ENCODE results near the gene PSMB9. TPM values are rescaled to one million over a fixed set of nuclear protein-coding genes. Genes with fewer than 3 reads are reported as not detected.

The PSMB9 gene
- total RNA-seq, 2 experiments from 2014 or later: 353 to 356 TPM

DNA sequence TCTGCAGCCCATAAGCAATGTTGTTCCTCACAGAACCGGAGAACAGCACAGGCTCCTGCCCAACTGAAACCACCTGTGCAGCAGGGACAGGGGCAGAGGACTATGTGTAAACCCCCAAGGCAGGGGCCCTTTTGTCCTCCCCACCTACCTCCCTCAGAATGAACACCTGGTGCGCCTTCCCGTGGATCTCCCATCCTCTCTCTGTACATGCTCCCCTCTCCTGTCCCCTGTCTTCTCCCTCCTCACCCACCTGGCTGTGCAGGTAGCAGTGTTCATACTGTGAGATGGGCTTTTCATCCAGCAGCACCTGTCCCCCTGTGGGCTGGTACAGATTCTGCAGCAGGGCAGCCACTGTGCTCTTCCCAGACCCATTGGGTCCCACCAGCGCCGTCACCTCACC is 24.0 kb upstream of the PSMB9 start:
- Mint-ChIP-seq H3K27ac (peak overlapping the region; percentile 62), H3K9me3 (no peaks in the 10 kb centered on the region), H3K27me3 (no peaks in the 10 kb centered on the region), H3K4me3 (no peak overlapping the region), H3K36me3 (peaks cover 48% of the 10 kb centered on the region), H3K4me1 (peaks cover 49% of the 10 kb centered on the region)
- POLR2A ChIA-PET: no interaction called here
- ATAC-seq (ENCODE audit: low read depth): no peak
- DNase-seq: no peak

DNA sequence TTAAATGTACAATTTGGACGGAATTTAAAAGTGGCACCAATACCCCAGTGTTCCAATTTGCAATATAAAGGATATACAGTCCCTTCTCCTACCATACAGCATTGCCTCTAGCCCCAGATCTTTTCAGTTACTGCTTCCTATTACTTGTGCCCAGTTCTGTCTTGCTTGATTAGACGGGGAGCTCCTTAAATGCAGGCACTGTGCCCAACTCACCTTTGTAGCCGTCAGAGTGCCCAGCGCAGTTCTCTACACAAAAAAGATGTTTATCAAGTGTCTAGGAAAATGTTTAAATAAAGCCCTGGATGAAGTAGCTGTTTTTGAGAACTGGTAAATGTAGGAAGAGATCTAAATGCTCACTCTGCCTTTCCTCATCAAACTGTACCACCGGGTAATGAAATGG is 23.1 kb upstream of the PSMB9 start:
- H3K4me1 Mint-ChIP-seq: peaks cover 57% of the 10 kb centered on the region
- peaks cover 56% of the 10 kb centered on the region for H3K36me3 Mint-ChIP-seq
- H3K4me3 Mint-ChIP-seq: no peak overlapping the region
- peak overlapping the region; percentile 4 for H3K27ac Mint-ChIP-seq
- DNase-seq (no peak), ATAC-seq (ENCODE audit: low read depth) (no peak)
- no peaks in the 10 kb centered on the region for H3K9me3 Mint-ChIP-seq
- no peaks in the 10 kb centered on the region for H3K27me3 Mint-ChIP-seq
- POLR2A ChIA-PET: interaction anchor here (1.0 kb wide), 1 partner anchor 141 kb away, joined by 3 read pairs; no protein-coding TSS in a partner anchor

DNA sequence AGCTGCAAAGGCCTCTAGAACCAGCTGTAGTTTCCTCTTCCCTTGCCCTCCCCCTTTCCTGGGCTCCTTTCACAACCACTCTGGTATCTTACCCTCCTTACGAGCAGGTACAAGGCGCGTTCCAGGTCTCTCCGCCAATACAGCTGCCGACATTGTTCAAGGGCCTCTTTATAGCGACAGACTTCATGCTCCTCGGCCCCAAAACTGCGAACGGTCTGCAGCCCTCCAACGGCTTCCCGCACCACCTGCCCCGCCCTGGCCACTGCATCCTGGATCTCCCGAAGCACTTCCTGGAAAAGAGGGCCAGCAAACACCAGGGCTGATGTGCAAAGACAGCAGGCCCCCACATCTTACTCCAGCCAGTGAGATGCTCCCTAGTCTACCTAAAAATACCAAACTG is 21.5 kb upstream of the PSMB9 start:
- Mint-ChIP-seq H3K4me1 (peaks cover 65% of the 10 kb centered on the region), H3K9me3 (no peaks in the 10 kb centered on the region), H3K36me3 (peaks cover 65% of the 10 kb centered on the region), H3K27ac (peak overlapping the region; percentile 4), H3K4me3 (no peak overlapping the region), H3K27me3 (no peaks in the 10 kb centered on the region)
- DNase-seq: no peak
- POLR2A ChIA-PET: interaction anchor here (1.0 to 1.2 kb wide), 2 partner anchors 11 to 13 kb away, joined by 3 to 5 read pairs; no protein-coding TSS in a partner anchor
- ATAC-seq (ENCODE audit: low read depth): no peak

DNA sequence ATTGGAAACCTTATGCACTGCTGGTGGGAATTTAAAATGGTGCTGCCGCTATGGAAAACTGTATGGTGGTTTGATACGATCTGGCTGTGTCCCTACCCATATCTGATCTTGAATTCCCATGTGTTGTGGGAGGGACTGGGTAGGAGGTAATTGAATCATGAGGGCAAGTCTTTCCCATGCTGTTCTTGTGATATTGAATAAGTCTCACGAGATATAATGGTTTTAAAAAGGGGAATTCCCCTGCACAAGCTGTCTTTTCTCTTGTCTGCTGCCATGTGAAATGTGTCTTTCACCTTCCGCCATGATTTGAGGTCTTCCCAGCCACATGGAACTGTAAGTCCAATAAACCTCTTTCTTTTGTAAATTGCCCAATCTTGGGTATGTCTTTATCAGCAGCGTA is 20.3 kb upstream of the PSMB9 start:
- H3K27ac Mint-ChIP-seq: peak overlapping the region; percentile 39
- DNase-seq: no peak
- peak overlapping the region; percentile 29 for H3K4me3 Mint-ChIP-seq
- POLR2A ChIA-PET: interaction anchor here (1.0 kb wide), 1 partner anchor 12 kb away, joined by 3 read pairs; no protein-coding TSS in a partner anchor
- no peaks in the 10 kb centered on the region for H3K27me3 Mint-ChIP-seq
- H3K9me3 Mint-ChIP-seq: no peaks in the 10 kb centered on the region
- peaks cover 58% of the 10 kb centered on the region for H3K4me1 Mint-ChIP-seq
- ATAC-seq (ENCODE audit: low read depth): no peak
- peaks cover 66% of the 10 kb centered on the region for H3K36me3 Mint-ChIP-seq

DNA sequence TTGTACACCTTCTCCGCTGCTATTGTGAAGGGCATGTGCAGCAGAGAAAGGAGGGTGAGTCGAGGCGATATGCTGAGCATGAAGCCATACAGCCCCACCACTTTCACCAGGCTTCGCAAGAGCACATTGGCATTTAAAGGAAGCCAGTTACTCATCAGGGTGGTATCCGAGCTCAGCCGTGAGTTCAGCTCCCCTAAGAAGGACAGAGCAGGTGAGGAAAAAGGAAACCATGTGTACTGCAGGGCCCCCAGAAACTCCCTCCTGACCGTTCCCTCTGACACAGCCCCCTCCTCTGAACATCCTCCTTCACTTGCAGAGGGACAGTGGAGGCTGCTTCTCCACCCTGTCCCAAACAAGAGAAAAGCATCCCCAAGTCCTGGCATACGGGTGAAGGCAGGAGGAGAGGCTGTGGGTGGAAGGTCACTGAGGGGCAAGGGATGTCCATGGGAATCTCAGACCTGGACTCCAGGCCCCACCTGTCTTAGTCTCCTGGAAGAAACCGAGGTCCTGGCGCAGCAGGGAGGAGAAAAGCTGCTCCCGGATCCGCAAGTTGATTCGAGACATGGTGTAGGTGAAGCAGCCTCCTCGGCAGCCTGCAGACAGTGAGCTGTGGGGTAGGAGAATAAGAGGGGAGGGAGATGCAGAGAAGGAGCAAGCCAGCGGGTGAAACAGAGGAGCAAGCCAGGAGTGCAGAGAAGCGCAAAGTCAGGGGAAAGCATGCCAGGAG is 18.7 kb upstream of the PSMB9 start:
- POLR2A ChIA-PET: no interaction called here
- ATAC-seq (ENCODE audit: low read depth) (no peak), DNase-seq (no peak)
- Mint-ChIP-seq H3K27ac (peak overlapping the region; percentile 65), H3K36me3 (peaks cover 62% of the 10 kb centered on the region), H3K27me3 (no peaks in the 10 kb centered on the region), H3K4me3 (peak overlapping the region; percentile 72), H3K9me3 (no peaks in the 10 kb centered on the region), H3K4me1 (peaks cover 69% of the 10 kb centered on the region)

DNA sequence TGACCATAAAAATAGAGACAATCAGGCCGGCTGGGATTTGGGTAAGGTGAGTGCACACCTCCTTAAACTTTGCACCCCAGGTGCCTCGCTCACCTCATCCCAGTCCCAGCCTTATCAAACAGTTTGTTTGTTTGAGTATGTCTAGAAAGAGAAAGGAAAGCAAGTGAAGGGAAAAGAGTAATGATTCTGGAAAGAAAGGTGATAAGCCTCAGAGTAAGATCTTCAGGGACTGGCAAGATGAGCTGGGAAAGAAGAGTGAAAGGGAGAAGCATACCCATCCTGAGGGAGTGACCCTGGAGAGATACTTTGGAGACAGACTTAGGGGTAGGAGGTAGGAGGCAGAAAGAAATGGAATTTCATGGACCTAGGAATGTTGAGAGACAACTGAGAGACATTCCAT is 17.1 kb upstream of the PSMB9 start:
- H3K27ac Mint-ChIP-seq: peak overlapping the region; percentile 100
- peaks cover 63% of the 10 kb centered on the region for H3K36me3 Mint-ChIP-seq
- DNase-seq (no peak), ATAC-seq (ENCODE audit: low read depth) (no peak)
- peaks cover 75% of the 10 kb centered on the region for H3K4me1 Mint-ChIP-seq
- H3K4me3 Mint-ChIP-seq: peak overlapping the region; percentile 72
- H3K9me3 Mint-ChIP-seq: no peaks in the 10 kb centered on the region
- no peaks in the 10 kb centered on the region for H3K27me3 Mint-ChIP-seq
- POLR2A ChIA-PET: interaction anchor here (2.2 to 10.7 kb wide), 3 partner anchors 9 to 136 kb away, joined by 14 to 773 read pairs (median 323); partner anchors contain the start of genes BRD2, PSMB9 and TAP1

DNA sequence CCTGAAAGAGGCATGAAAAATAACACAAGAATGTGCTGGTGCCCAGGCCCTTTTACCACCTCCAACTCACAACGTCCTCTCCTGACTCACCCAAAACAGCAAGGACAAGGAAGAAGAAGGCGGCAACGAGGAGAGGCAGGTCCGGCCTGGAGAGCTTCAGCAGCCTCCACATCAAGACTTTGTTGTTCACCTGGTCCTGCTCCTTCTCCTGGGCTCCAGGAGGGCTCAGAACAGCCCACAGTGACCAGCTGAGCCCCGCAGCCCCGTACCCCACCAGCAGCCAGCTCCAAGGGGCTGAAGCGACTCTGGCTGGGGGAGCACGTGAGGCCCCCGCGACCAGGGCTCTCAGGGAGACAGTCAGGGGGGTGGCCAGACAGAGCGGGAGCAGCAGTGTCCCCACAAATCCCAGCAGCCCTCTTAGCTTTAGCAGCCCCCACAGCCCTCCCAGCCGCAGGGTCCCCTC is 16.3 kb upstream of the PSMB9 start:
- H3K27me3 Mint-ChIP-seq: no peaks in the 10 kb centered on the region
- peak overlapping the region; percentile 100 for H3K27ac Mint-ChIP-seq
- H3K36me3 Mint-ChIP-seq: peaks cover 70% of the 10 kb centered on the region
- no peak for DNase-seq
- H3K9me3 Mint-ChIP-seq: no peaks in the 10 kb centered on the region
- no peak for ATAC-seq (ENCODE audit: low read depth)
- peaks cover 77% of the 10 kb centered on the region for H3K4me1 Mint-ChIP-seq
- H3K4me3 Mint-ChIP-seq: peak overlapping the region; percentile 72
- POLR2A ChIA-PET: interaction anchor here (0.9 to 10.7 kb wide), 16 partner anchors 10 to 642 kb away, joined by 3 to 773 read pairs (median 7); partner anchors contain the start of genes BRD2, HLA-DMA, HLA-DMB and PSMB9

DNA sequence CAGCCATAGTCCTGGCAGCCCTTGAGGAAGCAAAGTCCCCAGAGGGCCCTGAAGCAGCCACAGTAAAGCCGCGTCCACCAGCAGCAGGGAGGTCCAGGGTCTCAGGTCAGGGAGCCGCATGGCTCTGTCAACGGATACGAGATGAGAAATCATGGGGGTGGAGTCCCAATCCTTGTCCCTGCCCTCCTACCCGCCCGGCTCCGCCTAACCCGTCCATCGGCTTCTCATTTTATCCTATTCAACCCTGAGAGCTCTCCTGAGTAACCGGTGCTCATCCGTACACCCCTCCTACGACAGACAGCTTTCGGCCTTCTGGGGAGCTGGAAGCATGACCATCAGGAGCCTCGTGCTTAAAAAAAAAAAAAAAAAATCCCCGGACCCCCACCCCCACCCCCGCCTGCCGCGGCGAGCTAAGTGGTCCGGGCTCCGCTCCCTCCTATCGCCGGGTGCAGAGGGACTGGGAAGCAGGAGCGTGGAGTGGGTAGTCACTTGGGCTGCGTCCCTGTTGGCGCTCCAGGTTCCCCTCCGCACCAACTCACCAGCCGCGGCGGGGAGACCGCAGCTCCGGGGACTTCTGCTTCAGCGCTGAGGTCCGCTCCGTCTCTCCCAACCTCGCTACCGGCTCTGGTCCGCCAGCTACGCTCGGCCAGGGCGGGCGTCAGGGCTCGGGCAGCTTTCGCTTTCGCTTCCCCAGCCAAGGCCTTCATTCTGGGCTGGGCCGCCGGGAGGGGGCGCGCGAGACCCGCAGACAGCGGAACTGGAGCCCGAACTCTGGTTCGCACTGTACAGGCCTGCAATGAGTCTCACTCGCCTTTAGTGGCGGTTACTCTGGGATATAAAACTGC is 15.7 kb upstream of the PSMB9 start, which contains the start of gene TAP2:
TAP2 (minus strand) TSS at position 626 of the 845 bp plus-strand sequence; CDS start at position 120, 506 bp downstream.
- Mint-ChIP-seq H3K4me1 (peaks cover 75% of the 10 kb centered on the region), H3K9me3 (no peaks in the 10 kb centered on the region), H3K36me3 (peaks cover 69% of the 10 kb centered on the region), H3K27ac (peak within 1 kb of the TSS; percentile 100), H3K27me3 (no peaks in the 10 kb centered on the region), H3K4me3 (peak within 1 kb of the TSS; percentile 72)
- DNase-seq: peak; percentile 100
- peak; percentile 79 for ATAC-seq (ENCODE audit: low read depth)
- POLR2A ChIA-PET: interaction anchor here (0.5 to 10.7 kb wide), 19 partner anchors 9 to 643 kb away, joined by 3 to 773 read pairs (median 5); partner anchors contain the start of genes BRD2, HLA-DMA, HLA-DMB and PSMB9

DNA sequence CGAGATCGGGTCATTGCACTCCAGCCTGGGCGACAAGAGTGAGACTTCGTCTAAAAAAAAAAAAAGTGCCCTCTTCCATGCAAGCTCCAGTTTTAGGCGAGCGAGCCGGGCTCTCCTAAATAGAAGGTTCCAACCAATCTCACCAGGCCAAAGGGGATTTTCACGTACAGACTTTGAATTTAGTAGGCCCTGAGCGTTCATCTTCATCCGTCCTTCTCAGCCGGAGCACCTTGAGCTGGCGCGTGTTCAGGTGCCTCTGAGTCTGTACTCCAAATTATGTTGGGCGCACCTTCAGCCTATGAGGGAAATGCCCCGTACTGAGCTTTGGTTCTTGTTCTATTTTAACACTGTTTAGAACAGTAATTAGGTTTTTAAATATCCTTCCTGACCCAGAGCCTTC is 14.6 kb upstream of the PSMB9 start:
- Mint-ChIP-seq H3K9me3 (no peaks in the 10 kb centered on the region), H3K27ac (peak overlapping the region; percentile 100), H3K27me3 (no peaks in the 10 kb centered on the region), H3K36me3 (peaks cover 66% of the 10 kb centered on the region), H3K4me3 (peak overlapping the region; percentile 72), H3K4me1 (peaks cover 65% of the 10 kb centered on the region)
- POLR2A ChIA-PET: interaction anchor here (1.0 to 10.7 kb wide), 10 partner anchors 11 to 145 kb away, joined by 3 to 773 read pairs (median 12); partner anchors contain the start of genes BRD2, HLA-DMB, PSMB9 and TAP1
- ATAC-seq (ENCODE audit: low read depth) (no peak), DNase-seq (no peak)

DNA sequence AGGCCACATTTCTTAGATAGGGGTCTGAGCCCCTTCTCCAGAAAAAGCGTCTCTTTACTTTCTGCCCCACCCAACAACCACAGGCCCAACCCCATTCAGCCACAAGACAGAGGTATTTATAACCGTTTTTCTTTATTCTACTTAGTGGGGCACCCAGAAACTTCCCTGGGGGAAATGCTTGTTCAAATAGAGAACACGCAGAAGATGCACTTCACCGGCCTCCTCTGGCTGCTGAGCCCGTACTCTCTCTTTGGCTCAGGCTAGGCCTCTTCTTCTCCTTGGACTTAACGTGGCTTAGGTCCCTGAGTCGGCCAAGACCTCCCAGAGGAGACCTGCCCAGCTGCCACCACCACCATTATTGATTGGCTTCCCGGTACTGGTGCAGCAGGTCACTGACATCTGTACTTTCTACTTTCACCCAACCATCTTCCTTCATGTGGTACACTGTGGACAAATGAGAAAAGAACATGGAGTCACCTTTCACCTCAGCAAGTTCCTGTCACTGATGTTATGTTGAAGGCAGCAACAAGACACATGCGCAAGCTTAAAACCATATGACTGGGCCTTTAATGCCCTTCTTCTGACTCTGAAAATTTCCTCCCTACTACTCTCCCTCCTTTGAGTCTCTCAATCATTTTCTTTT is 13.3 kb upstream of the PSMB9 start:
- no peaks in the 10 kb centered on the region for H3K9me3 Mint-ChIP-seq
- peaks cover 67% of the 10 kb centered on the region for H3K36me3 Mint-ChIP-seq
- DNase-seq (peak; percentile 65), ATAC-seq (ENCODE audit: low read depth) (peak; percentile 7)
- H3K4me3 Mint-ChIP-seq: peak overlapping the region; percentile 97
- H3K27me3 Mint-ChIP-seq: no peaks in the 10 kb centered on the region
- H3K27ac Mint-ChIP-seq: peak overlapping the region; percentile 100
- POLR2A ChIA-PET: interaction anchor here (1.4 to 10.7 kb wide), 6 partner anchors 10 to 140 kb away, joined by 3 to 773 read pairs (median 76); partner anchors contain the start of genes BRD2, PSMB9 and TAP1
- H3K4me1 Mint-ChIP-seq: peaks cover 61% of the 10 kb centered on the region

DNA sequence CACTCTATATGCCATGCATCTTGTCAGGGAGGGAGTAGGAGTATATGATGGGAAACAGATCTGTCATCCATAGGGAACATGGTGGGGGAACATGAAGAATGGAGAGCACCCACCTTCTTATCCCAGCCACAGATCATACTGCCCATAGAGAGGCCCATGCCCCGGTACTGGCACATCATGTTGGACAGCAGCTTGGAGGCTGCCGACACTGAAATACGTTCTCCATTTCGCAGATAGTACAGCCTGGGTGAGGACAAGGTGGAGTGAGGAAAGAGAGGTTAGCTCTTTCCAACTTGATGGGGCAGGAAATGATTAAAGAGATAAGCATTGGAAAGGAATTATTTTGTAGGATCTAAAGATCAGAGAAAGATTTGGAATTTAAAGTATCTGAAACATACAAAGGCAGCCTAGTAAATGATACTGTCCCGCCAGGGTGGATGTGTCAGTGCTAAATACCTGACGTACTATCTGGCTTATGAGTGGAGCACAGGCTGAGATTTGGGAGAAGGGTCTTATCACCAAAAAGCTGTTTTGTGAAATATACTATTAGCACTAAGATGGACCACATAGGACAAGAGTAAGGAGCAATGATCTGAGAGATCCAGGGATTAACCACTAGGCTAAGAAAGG is 11.9 kb upstream of the PSMB9 start:
- H3K36me3 Mint-ChIP-seq: peaks cover 69% of the 10 kb centered on the region
- no peaks in the 10 kb centered on the region for H3K27me3 Mint-ChIP-seq
- peak overlapping the region; percentile 100 for H3K27ac Mint-ChIP-seq
- peak overlapping the region; percentile 97 for H3K4me3 Mint-ChIP-seq
- POLR2A ChIA-PET: interaction anchor here (0.9 to 10.7 kb wide), 8 partner anchors 9 to 138 kb away, joined by 3 to 773 read pairs (median 12); partner anchors contain the start of genes BRD2, PSMB9 and TAP1
- H3K4me1 Mint-ChIP-seq: peaks cover 60% of the 10 kb centered on the region
- no peak for ATAC-seq (ENCODE audit: low read depth)
- no peaks in the 10 kb centered on the region for H3K9me3 Mint-ChIP-seq
- DNase-seq: no peak

DNA sequence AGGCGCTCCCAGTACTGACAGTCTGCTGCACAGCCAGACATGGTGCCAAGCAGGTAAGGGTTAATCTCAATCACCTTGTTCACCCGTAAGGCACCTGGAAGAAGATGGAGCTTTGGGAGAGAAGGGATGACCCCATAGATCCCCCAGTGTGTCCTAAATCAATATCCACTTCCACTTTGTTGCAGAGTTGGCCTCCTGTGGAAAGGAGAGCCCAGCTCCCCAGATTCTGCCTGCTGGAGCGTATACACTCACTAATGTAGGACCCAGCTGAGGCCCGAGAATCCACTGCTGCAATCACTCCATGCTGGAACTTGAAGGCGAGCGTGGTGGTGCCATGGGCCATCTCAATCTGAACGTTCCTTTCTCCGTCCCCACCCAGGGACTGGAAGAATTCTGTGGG is 11.3 kb upstream of the PSMB9 start:
- DNase-seq (no peak), ATAC-seq (ENCODE audit: low read depth) (no peak)
- no peaks in the 10 kb centered on the region for H3K9me3 Mint-ChIP-seq
- POLR2A ChIA-PET: interaction anchor here (0.9 to 10.7 kb wide), 5 partner anchors 8 to 130 kb away, joined by 3 to 773 read pairs (median 16); partner anchors contain the start of genes BRD2, PSMB9 and TAP1
- peak overlapping the region; percentile 100 for H3K27ac Mint-ChIP-seq
- peak overlapping the region; percentile 97 for H3K4me3 Mint-ChIP-seq
- H3K4me1 Mint-ChIP-seq: peaks cover 61% of the 10 kb centered on the region
- no peaks in the 10 kb centered on the region for H3K27me3 Mint-ChIP-seq
- H3K36me3 Mint-ChIP-seq: peaks cover 69% of the 10 kb centered on the region
